ENCODE results near the gene RANBP9.

RANBP9 gene

DNA sequence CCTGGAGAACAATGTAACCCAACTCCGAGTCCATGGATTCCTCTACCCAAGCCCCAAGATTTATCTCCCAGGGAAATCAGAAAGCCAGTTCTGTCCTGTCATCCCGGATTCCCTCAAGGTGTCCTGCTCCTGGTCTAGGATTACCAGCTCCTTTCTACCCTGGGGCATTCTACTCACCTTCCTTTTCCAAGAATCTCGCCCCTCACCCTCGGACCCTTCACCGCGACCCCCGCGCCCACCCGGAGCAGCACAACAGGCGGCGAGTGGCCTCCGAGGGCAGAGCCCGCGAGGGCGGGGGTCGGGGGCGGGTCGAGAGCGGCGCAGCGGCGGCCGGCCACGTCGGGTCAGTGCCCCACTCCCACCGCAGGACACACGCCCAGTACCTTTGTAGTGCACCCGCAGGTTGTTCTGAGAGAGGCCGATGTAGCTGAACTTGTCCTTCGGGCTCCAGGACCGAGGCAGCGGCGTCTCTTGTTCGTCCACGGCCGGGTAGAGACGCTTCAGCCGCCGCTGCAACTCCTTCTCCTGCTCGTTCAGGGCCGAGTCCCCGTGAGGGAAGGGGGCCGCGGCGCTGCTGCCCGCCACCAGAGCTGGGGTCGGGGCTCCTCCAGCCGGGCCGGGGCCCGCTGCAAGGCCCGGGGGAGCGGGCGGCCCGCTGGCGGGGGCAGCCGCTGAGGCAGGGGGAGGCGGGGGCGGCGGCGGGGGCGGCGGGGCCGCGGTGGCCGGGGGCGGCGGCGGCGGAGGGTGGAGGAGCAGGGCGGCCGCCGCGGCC, 897 bp downstream of the RANBP9 start:
- DNase-seq = no peak

DNA sequence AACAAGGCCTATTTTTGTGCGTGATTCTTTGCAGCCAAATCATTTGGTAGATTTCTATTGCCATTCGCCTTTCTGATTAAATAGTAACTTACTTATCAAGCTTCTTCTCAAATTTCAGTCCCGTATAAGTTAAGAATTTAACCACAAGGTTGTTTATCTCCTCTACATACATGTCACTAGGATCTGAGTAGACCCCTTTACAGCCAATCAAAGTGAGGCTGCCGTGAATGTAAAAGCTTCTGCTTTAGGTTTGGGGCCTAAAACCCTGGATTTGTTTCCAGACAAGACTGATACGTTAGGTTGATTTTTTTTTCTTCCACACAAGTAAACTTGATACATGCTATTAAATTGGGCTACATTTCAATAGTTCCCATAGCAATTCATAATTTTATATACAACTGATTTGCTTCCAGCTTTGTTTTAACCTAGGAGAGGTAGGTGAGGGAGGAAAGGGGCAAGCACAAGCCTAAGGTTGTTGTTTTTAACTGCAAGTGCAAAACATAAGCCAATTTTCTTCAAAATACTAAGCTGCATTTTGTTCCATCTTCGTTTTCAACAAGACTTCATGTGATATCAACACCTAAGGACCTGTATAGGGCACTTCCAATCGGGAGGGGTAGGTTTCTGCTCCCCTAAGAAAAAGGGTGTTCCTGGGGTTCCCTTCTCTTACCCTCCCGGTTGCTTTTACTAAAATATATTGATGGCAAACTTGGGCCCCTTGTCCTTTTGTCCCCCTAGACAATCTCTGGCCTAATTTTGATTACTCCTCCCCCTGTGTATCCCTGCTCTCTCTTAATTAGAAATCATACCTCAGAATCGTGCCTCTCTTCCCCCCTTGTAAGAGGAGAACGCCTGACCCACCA, 1.7 kb downstream of the RANBP9 start:
- DNase-seq = peak; percentile 60

DNA sequence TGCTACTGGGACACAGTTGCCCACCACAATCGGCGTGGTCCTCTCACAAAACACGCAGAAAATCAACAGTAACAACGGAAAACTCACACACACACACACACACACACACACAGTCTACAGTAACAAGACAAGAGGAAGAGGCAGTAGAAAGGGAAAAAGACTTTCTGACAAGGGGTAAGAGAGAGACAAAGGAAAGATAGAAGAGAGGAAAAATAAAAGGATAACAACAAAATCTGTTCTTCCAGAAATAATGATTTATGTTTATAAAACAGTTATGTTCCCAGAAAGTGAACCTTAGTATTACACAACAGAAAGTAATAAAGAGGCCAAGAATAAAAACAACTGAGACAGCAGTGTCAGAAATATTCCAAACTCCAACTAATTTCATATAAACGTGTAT, 2.9 kb downstream of the RANBP9 start:
- DNase-seq = no peak

DNA sequence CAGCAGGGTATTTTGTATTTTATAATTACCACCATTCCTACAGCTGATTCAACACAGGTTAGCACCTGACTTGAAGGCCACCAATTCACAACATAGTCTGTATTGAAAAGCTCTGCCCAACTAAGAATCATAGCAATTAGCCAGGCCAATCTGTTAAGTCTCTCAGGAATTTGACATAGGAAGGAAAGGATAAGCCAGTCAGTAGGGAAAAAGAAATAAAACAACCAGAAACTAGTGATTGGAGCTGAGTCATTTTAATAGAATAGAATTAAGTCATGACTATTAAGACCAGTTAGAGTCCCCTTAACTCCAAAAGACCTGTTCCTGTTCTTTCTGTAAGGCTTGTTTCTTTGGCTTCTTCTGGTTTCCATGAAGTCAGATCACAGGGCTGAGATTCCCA, 8.1 kb downstream of the RANBP9 start:
- no peak for DNase-seq

DNA sequence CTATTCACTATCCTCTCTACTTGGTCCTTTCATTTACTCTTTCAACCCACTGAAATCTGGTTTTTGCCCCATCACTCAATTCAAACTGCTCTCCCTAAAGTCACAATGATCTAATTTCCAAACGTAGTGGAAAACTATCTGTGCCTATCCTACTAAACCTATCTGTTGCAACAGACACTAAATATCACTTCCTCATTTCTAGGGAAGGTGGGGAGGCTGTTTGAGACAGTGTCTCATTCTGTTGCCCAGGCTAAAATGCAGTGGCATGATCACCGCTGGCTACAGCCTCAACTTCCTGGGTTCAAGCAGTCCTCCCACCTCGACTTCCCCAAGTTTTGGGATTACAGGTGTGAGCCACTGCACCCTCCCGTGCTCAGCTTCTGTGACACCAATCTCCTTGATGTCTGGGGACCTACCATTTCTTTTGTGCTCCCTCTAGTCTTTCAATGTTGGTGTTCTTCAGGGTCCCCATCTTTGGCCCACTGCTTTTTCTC, 8.8 kb downstream of the RANBP9 start:
- DNase-seq = no peak

DNA sequence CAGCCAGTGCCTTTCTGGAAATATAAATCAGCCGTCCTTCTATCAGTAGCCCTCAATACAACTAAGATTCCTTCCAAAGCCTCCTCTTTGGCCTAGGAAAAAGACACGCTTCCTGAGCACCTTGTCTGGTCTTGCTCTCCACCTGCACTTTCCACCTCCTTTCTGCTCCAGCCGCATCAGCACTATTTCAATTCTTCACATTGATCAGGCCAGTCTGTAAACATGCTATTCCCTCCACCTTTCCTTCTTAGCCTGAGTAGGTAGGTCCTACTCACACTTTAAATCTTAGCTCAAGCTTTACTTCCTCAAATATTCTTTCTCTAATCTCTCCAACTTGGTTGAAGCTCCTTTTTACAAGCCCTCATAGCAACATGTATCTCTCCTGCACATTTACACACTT, 11.4 kb downstream of the RANBP9 start:
- DNase-seq = no peak

DNA sequence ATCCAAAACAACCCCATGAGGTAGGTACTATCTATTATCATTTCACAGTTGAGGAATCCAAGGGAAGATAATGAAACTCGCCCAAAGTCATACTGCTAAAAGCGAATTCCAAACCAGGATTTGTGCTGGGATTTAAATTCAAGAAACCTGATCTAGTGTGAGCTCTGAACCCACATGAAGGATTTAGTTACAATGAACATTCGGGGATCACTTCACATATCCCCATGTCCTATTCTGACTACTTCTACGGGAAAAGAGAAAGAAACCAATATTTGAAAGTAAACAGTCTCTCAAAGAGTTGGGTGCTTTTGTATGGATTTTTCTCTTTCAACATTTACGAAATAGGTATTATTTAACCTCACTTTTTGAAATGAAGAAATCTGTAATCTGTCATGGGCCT, 12.9 kb downstream of the RANBP9 start:
- DNase-seq = no peak

DNA sequence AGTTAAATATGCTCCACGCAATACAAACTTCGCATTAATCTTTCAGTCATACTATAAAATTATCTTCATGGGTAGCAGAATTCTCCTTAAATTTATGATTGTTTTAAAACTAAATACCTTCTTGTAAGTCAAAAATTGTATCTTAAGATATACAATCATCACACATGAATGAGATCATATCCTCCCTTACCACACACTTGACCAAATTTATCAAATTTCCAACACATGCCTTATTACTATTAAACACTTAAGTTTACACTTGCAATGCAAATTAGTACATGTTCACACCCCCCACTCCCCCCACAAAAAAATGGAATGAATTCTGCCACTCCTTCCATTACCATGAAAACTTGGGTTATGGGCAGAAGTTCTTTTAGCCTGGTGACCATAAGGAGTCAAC, 13.8 kb downstream of the RANBP9 start:
- no peak for DNase-seq

DNA sequence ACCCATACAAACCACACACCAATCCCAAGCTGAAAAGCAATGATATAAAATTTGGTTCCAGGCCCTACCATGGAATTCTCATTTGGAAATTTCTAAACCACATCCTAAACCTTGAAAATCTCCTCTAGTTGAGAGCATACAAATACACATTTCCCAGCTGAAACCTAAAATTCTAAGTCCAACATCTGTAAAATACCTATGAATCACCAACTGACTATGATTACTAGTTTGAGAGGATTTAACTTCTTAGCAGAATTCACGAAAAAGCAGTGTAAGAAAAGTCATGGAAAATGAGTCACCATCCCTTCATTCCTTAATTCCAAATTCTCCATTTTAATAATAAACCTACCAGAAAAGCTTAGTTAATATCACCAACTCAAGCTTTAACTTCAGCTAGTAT, 15.4 kb downstream of the RANBP9 start:
- DNase-seq = peak; percentile 91

DNA sequence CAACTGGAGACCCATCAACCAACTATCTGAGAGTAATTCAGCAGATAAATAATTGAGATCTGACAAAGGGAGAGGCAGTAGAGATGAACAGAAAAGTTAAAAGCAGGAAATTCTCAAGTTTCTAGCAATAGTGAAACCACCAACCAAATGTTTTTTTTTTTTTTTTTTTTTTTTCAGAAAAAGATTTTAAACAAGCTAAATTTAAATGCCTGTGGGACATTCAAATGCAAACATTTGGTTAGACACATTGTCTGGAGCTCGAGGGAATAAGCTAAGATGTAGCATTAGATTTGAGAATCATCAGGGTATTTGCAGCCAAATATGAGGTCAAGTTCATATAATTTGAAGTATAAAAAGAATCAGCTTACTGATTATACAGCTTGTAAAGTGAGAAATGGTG, 16.4 kb downstream of the RANBP9 start:
- DNase-seq = peak; percentile 75

DNA sequence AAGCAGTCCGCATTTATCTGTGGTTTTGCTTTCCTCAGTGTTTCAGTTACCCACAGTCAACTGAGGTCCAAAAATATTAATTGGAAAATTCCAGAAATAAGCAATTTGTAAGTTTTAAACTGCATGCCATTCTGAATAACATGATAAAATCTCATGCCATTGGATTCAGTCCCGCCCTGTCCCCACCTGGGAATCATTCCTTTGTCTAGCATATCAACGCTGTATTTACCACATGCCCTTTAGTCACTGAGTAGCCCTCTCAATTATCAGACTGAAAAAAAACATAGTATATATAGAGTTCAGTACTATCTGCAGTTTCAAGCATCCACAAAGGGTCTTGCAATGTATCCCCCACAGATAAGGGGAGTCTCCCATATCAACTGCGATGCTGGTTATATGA, 17.1 kb downstream of the RANBP9 start:
- DNase-seq = peak; percentile 12

DNA sequence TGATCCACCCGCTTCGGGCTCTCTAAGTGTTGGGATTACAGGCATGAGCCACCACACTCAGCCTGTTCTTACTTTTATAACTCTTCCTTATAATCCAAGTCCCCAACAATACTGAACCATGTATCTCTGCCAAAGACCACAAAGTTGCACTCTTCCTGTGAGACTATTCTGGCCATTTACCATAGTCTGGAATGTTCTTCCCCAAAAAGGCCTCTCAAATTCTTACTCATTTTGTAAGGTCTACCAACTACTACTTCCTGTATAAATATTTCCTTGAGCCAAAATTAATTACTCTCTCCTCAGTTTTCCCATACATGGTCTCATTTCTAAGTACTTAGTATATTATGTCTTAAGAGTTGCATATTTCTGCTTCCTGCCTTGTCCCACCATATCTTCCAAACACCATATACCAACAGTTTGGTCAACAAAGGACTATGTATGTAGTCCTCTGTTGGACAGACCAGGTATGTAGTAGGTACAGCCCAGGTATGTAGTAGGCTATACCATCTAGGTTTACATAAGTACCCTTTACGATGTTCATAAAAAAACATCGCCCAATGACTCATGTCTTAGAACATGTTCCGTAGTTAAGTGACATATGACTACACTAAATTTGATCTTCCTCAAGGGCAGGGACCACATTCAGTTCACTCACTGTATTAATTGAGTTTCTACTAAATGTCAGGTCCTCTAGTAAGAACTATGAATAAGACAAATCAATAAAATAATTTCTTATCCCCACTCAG, 22.0 kb downstream of the RANBP9 start:
- DNase-seq = peak; percentile 67

DNA sequence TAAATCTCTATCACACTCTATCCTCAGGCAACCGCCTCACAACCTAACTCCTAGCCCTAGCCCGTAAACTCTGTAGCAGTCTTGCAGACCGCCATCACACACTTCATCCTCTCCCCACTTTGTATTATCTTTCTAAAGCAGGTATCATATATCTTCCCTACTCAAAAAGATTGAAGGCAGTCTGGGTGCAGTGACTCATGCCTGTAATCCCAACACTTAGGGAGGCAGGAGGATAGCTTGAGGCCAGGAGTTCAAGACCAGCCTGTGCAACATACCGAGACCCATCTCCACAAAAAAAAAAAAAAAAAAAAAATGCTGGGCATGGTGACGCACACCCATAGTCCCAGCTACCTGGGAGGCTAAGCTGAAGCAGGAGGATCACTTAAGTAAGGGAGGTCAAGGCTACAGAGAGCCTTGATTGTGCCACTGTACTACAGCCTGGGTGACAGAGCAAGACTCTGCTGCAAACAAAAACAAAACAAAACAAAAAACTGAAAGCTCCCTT, 22.9 kb downstream of the RANBP9 start:
- no peak for DNase-seq

DNA sequence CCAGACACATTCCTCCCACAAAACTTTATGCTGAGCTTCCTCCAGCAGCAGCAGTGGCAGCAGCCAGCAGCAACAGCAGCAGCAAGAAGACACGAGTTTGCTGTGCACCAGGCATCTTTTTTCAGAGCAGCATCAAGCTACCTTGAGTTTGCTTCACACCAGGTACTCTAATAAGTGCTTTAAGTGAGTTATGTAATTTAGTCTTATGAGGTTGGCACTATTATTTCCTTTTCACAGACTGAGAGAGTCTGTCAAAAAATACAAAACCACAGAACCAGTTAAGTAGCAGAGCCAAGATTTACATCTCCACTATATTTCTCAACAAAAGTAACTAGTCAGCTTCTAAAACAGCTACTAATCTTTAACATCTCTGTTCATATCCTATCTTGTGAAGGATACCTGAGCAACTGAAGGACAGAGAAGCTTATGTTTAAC, 23.7 kb downstream of the RANBP9 start:
- no peak for DNase-seq

DNA sequence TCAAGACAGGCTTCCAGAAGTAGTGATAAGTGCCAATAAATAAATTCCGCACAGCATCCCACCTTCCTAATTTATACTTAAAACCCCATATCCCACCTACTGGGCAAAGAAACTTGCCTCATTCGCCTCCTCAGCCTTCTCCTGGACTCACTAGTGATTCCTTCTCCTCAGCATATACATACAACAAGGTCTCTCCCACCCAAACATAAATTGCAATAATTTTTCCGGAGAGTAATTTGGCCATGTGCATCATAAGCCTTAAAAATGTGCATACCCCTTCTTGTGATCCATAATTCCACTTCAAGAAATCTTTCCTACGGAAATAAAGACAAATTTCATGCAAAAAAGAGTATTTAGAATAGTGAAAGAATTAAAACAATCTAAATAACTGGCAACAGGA, 26.8 kb downstream of the RANBP9 start:
- DNase-seq = no peak

DNA sequence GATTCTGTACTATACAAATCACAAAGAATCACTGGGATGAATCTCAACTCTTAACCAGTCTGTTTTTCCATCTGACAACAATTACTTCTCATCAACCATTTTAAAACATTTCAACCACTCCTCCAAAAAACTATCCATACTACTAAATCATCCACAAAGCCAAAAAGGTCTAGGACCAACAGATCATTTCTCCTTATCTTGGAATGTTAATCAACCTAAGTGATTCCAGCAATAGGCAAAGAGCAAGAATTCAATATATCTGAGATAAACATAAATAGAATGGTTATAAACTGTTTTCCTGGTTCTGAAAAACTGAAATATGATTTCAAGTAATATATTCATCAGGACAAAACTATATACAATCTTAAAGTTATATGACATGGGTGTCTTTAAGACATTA, 28.6 kb downstream of the RANBP9 start:
- DNase-seq = no peak

DNA sequence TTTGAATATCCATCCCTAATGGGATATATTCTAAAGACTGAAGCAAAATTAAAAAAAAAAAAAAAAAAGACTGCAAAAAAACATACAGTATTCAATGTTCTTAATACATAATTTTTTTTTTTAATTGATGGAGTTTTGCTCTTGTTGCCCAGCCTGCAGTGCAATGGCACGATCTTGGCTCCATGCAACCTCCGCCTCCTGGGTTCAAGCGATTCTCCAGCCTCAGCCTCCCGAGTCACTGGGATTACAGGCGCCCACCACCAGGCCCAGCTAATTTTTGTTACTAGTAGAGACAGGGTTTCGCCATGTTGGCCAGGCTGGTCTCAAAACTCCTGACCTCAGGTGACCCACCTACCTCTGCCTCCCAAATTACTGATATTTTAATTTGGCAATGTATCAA, 29.3 kb downstream of the RANBP9 start:
- DNase-seq = no peak

DNA sequence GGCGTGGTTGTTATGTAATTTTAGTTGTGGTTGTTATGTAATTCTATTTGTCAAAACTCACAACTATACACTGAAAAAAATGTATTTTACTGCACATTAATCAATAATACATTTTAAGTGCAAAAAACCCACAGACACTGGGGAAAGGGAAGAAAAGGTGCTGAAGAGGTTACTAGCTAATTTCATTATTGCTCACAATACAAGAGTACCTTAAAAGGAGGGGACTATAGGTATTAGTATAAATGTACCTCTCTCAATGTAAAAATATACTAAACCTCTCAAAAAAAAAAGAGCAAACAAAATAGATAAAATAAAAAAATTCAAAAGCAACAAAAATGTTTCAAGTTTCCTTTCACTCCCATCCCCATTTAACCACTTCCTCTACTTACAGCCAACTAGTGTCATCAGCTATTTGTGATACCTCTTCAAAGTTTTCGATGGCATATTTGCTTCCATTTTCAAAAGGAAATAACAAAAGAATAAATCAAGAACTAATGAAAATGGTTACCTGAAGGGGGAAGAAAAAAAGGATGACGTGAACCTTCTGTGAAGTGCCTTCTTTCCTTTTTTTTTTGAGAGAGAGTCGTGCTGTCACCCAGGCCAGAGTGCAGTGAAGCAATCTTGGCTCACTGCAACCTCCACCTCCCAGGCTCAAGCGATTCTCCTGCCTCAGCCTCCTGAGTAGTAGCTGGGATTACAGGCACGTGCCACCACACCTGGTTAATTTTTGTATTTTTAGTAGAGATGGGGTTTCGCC, 30.2 kb downstream of the RANBP9 start:
- no peak for DNase-seq

DNA sequence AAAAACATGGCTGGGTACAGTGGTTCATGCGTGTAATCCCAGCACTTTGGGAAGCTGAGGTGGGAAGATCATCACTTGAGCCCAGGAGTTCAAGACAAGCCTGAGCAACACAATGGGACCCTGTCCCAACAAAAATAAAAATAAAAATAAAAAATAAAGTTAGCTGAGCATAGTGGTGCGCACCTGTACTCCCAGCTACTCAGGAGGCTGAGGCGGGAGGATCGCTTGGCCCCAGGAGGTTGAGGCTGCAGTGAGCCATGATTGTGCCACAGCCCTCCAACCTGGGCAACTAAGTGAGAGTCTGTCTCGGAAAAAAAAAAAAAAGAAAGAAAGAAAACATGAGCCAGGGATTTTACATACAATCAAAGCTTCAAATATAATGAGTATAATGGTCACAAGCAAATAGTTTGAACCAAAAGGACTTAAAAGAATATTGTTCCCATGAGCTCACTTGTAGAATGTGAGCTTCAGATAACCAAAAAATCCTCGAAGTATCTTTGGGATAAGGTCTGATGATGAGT, 31.1 kb downstream of the RANBP9 start:
- DNase-seq = no peak

DNA sequence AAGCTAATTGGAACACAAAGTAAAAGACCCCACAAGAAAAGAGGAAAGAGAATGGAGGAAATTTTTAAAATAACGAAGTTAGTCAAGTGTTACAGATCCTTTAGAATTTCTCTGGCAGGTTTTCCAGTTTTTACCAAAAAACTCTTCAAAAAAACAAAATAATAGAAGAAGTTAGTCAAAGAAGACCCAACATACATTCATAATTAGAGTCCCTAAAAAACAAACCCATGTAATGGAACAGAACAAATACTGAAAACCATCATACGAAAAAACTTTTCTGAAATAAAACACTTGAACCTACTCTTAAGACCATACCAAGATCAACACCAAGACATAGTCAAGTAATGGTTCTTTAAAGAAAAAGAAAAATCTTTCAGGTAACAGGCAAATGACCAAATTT, 31.6 kb downstream of the RANBP9 start:
- DNase-seq = no peak

DNA sequence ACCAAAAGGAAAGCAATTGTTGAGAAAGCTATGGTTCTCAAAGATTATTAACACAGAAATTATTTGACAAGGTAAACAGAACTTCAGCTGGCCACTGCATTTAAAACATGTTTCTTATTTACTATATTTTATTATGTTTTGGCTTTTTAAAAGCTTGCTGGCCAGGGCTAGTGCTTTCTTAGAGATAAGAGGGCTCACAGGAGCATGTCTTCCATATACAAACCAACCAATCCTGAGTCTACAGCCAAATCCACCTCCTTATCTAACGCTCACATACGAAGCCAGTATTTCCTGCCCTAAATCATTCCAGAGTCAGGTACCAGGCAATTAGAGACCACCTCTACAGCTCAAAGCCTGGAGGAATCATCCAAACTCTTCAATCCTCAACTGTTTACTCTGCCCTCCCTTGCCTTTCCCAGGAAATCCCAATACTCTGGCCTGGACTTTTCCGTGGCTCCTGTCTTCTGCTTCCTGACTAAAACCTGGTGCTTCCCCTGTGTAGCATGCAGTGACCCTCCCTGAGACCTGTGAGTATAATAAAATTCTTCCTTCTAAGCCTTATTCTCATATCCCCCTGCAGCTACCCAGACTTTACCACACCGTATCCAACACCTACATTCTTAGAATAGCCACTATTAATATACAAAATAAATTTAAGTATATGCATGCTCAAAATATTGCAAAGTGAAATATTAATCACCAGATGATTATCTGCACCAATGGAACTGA, 33.2 kb downstream of the RANBP9 start:
- no peak for DNase-seq
